H7 (cell line): ENCODE results near the gene PIK3R3. TPM values are rescaled to one million over a fixed set of nuclear protein-coding genes. Genes with fewer than 3 reads are reported as not detected.
A peak's percentile ranks its signal among the peaks of the same experiment; 100 is the strongest.

Source experiments
- DNase-seq: peaks from one replicate; pipeline ENCODE4 v3.0.0; 2012
- H3K27me3 ChIP-seq: 2 replicates; pipeline ENCODE4 v1.6.0; 2011; ENCODE audit warnings: mild to moderate bottlenecking, low read length; ENCODE audit not compliant: control insufficient read depth, insufficient read depth
- H3K36me3 ChIP-seq: replicated peaks from 2 replicates; pipeline ENCODE4 v1.5.1; 2011; ENCODE audit warnings: low read length; ENCODE audit not compliant: control insufficient read depth, insufficient read depth
- H3K4me3 ChIP-seq: 2 replicates; pipeline ENCODE4 v1.5.1; 2011; ENCODE audit warnings: low read depth, mild to moderate bottlenecking, control low read depth, low read length, moderate library complexity; ENCODE audit not compliant: insufficient read depth
- total RNA-seq: library from RNA; depleted of rRNA; stranded (reverse); fragments of >200 nt; shearing (Covaris generic); gene quantifications from 2 replicates; pipeline ENCODE4 v1.2.3, GENCODE V29; 2014

The PIK3R3 gene
- total RNA-seq, 1 experiment from 2014 or later = 5.7 TPM

- H3K27me3 ChIP-seq = peaks cover 17% of the 10 kb centered on the region
- no peak overlapping the region for H3K4me3 ChIP-seq
- no peaks in the 10 kb centered on the region for H3K36me3 ChIP-seq
- no peak for DNase-seq
Measured at GRCh38 chr1:46168477-46168876, 36.0 kb upstream of the PIK3R3 start.

- Histone ChIP-seq H3K4me3 (peak overlapping the region; percentile 16; the same call in 1 of the 2 replicates), H3K27me3 (peaks cover 17% of the 10 kb centered on the region)
- peak; percentile 77 for DNase-seq
Measured at GRCh38 chr1:46166521-46167462, 34.4 kb upstream of the PIK3R3 start.

GRCh38 chr1:46160212-46160611, 27.8 kb upstream of the PIK3R3 start:
- Histone ChIP-seq H3K4me3 (no peak overlapping the region), H3K27me3 (no peaks in the 10 kb centered on the region), H3K36me3 (no peaks in the 10 kb centered on the region)
- no peak for DNase-seq

More at GRCh38 chr1:46166521-46167462, 34.4 kb upstream of the PIK3R3 start:
- H3K36me3 ChIP-seq = no peaks in the 10 kb centered on the region

GRCh38 chr1:46159516-46159915, 27.1 kb upstream of the PIK3R3 start:
- no peak for DNase-seq
- Histone ChIP-seq H3K4me3 (no peak overlapping the region), H3K27me3 (no peaks in the 10 kb centered on the region), H3K36me3 (no peaks in the 10 kb centered on the region)

GRCh38 chr1:46158312-46159281, 26.2 kb upstream of the PIK3R3 start:
- DNase-seq = no peak
- Histone ChIP-seq H3K27me3 (no peaks in the 10 kb centered on the region), H3K36me3 (no peaks in the 10 kb centered on the region), H3K4me3 (no peak overlapping the region)

GRCh38 chr1:46157916-46158311, 25.5 kb upstream of the PIK3R3 start:
- DNase-seq = no peak
- no peaks in the 10 kb centered on the region for H3K36me3 ChIP-seq
- no peaks in the 10 kb centered on the region for H3K27me3 ChIP-seq

GRCh38 chr1:46153732-46154131, 21.3 kb upstream of the PIK3R3 start:
- no peak for DNase-seq
- no peaks in the 10 kb centered on the region for H3K27me3 ChIP-seq
- no peaks in the 10 kb centered on the region for H3K36me3 ChIP-seq
- H3K4me3 ChIP-seq = no peak overlapping the region

More at GRCh38 chr1:46157916-46158311, 25.5 kb upstream of the PIK3R3 start:
- no peak overlapping the region for H3K4me3 ChIP-seq

GRCh38 chr1:46153228-46153627, 20.8 kb upstream of the PIK3R3 start:
- no peak overlapping the region for H3K4me3 ChIP-seq
- no peaks in the 10 kb centered on the region for H3K27me3 ChIP-seq
- no peak for DNase-seq
- no peaks in the 10 kb centered on the region for H3K36me3 ChIP-seq

- H3K27me3 ChIP-seq = no peaks in the 10 kb centered on the region
- no peaks in the 10 kb centered on the region for H3K36me3 ChIP-seq
- DNase-seq = no peak
- H3K4me3 ChIP-seq = no peak overlapping the region
Measured at GRCh38 chr1:46152016-46152415, 19.6 kb upstream of the PIK3R3 start.

- no peak overlapping the region for H3K4me3 ChIP-seq
- no peaks in the 10 kb centered on the region for H3K27me3 ChIP-seq
- no peak for DNase-seq
- no peaks in the 10 kb centered on the region for H3K36me3 ChIP-seq
Measured at GRCh38 chr1:46150085-46150484, 17.7 kb upstream of the PIK3R3 start.

- H3K4me3 ChIP-seq = no peak overlapping the region
- no peaks in the 10 kb centered on the region for H3K27me3 ChIP-seq
- no peaks in the 10 kb centered on the region for H3K36me3 ChIP-seq
- DNase-seq = no peak
Measured at GRCh38 chr1:46148318-46148717, 15.9 kb upstream of the PIK3R3 start.

- peaks cover 5% of the 10 kb centered on the region; the same call in 1 of the 2 replicates for H3K27me3 ChIP-seq
- no peak for DNase-seq
- H3K4me3 ChIP-seq = no peak overlapping the region
- H3K36me3 ChIP-seq = no peaks in the 10 kb centered on the region
Measured at GRCh38 chr1:46137916-46138315, 5.5 kb upstream of the PIK3R3 start.

- no peak for DNase-seq
- Histone ChIP-seq H3K4me3 (no peak overlapping the region), H3K36me3 (no peaks in the 10 kb centered on the region), H3K27me3 (peaks cover 5% of the 10 kb centered on the region; the same call in 1 of the 2 replicates)
Measured at GRCh38 chr1:46136711-46137110, 4.3 kb upstream of the PIK3R3 start.

- Histone ChIP-seq H3K4me3 (no peak overlapping the region), H3K36me3 (no peaks in the 10 kb centered on the region), H3K27me3 (peaks cover 19% of the 10 kb centered on the region)
- no peak for DNase-seq
Measured at GRCh38 chr1:46134660-46135331, 2.4 kb upstream of the PIK3R3 start.
